Vagina (tissue), 2 donors: Measurements from ENCODE around the gene ADAM8.

Source experiments
- POLR2A ChIP-seq, 2 donors: fragments of 450-650 bp; IDR thresholded peaks; one replicate each; pipeline ENCODE4 v1.6.1; 2017; ENCODE audit warnings: antibody characterized with exemption in 2 of 2, mild to moderate bottlenecking in 2 of 2, moderate library complexity in 2 of 2
- TF ChIP-seq, protein P1 (sequence below), 3 experiments: fragments of 450-650 bp in 2 of 3; fragments of 200-600 bp in 1 of 3; sonication (generic) in 1 of 3; IDR thresholded peaks; one replicate each; pipeline ENCODE4 v1.5.1; 2017 to 2019; ENCODE audit warnings: antibody characterized with exemption in 3 of 3, mild to moderate bottlenecking in 2 of 3, moderate library complexity in 2 of 3

DNA sequence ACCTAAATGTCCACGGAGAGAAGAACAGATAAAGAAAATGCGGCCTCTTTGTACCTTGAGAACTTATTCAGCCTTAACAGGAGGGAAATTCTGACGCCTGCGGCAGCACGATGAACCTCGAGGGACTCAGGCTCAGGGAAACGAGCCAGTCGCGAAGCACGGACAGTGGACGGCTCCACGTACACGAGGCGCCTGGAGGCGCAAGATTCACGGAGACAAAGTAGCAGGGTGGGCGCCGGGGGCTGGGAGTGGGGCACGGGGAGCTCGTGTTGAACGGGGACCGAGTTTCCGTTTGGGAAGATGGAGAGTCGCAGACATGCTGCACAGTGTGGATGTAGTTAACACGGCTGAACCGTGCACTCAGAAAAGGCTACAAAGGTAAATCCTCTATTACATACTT, 59.9 kb downstream of the ADAM8 start:
- TF ChIP-seq, protein P1, sequence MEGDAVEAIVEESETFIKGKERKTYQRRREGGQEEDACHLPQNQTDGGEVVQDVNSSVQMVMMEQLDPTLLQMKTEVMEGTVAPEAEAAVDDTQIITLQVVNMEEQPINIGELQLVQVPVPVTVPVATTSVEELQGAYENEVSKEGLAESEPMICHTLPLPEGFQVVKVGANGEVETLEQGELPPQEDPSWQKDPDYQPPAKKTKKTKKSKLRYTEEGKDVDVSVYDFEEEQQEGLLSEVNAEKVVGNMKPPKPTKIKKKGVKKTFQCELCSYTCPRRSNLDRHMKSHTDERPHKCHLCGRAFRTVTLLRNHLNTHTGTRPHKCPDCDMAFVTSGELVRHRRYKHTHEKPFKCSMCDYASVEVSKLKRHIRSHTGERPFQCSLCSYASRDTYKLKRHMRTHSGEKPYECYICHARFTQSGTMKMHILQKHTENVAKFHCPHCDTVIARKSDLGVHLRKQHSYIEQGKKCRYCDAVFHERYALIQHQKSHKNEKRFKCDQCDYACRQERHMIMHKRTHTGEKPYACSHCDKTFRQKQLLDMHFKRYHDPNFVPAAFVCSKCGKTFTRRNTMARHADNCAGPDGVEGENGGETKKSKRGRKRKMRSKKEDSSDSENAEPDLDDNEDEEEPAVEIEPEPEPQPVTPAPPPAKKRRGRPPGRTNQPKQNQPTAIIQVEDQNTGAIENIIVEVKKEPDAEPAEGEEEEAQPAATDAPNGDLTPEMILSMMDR (IDR thresholded peaks at IDR 0.05): no peak
- no peak for TF ChIP-seq POLR2A (IDR thresholded peaks at IDR 0.05)
